ENCODE measurements around the gene FAM83E.

DNA sequence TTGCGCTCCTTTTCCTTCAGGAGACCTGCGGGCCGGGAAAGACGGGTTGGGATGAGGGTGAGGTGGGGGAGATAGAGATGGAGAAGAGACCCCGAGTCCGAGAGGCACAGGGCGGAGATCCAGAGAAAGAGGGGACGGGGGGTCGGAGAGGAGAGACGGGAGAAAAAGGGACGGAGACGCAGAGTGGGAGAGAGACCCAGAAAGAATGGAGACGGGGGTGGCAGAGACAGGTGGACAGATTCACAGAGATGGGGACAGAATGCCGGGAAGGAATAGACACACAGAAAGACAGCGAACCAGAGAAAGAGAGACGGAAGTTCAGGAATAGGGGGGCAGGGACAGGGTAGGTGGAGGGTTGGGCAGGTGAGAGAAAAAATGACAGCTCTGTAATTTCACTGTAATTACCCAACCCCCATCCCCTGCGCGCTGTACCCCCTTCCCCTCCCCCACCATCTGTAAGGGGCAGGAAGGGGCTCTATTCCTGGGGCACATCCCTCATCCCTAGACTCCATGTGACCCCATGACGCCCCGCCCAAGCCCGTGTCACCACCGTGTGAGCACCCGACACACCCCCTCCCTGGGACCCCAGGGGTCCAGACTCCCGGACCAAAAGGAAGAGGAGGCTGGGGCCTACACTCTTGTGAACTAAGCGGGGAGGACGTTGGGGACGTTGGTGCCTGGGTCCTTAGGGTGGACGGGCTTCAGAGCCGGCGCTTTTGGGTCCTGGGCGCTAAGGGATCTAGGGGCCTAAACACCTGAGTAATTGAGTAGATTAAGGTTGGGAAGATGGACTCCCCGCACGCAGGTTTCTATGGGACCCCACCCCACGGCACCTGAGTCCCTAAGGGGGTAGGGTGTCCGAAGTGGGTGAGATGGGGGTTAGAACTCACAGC lies 21.3 kb upstream of the FAM83E start:
- TF ChIP-seq EZH2 (IDR thresholded peaks at IDR 0.05; ENCODE audit: borderline replicate concordance, insufficient read depth, low read length, poor library complexity, severe bottlenecking) (no peak), EP300 (conservative IDR thresholded peaks at IDR 0.05; ENCODE audit: poor library complexity, severe bottlenecking) (no peak), POLR2AphosphoS5 (IDR thresholded peaks at IDR 0.05) (no peak), MXI1 (conservative IDR thresholded peaks at IDR 0.05; ENCODE audit: poor library complexity, severe bottlenecking) (no peak), SMC3 (conservative IDR thresholded peaks at IDR 0.05; ENCODE audit: poor library complexity) (no peak)
- TF ChIP-seq, protein P1, sequence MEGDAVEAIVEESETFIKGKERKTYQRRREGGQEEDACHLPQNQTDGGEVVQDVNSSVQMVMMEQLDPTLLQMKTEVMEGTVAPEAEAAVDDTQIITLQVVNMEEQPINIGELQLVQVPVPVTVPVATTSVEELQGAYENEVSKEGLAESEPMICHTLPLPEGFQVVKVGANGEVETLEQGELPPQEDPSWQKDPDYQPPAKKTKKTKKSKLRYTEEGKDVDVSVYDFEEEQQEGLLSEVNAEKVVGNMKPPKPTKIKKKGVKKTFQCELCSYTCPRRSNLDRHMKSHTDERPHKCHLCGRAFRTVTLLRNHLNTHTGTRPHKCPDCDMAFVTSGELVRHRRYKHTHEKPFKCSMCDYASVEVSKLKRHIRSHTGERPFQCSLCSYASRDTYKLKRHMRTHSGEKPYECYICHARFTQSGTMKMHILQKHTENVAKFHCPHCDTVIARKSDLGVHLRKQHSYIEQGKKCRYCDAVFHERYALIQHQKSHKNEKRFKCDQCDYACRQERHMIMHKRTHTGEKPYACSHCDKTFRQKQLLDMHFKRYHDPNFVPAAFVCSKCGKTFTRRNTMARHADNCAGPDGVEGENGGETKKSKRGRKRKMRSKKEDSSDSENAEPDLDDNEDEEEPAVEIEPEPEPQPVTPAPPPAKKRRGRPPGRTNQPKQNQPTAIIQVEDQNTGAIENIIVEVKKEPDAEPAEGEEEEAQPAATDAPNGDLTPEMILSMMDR (IDR thresholded peaks at IDR 0.05; ENCODE audit: poor library complexity, severe bottlenecking), result no peak
- TF ChIP-seq, protein P2, sequence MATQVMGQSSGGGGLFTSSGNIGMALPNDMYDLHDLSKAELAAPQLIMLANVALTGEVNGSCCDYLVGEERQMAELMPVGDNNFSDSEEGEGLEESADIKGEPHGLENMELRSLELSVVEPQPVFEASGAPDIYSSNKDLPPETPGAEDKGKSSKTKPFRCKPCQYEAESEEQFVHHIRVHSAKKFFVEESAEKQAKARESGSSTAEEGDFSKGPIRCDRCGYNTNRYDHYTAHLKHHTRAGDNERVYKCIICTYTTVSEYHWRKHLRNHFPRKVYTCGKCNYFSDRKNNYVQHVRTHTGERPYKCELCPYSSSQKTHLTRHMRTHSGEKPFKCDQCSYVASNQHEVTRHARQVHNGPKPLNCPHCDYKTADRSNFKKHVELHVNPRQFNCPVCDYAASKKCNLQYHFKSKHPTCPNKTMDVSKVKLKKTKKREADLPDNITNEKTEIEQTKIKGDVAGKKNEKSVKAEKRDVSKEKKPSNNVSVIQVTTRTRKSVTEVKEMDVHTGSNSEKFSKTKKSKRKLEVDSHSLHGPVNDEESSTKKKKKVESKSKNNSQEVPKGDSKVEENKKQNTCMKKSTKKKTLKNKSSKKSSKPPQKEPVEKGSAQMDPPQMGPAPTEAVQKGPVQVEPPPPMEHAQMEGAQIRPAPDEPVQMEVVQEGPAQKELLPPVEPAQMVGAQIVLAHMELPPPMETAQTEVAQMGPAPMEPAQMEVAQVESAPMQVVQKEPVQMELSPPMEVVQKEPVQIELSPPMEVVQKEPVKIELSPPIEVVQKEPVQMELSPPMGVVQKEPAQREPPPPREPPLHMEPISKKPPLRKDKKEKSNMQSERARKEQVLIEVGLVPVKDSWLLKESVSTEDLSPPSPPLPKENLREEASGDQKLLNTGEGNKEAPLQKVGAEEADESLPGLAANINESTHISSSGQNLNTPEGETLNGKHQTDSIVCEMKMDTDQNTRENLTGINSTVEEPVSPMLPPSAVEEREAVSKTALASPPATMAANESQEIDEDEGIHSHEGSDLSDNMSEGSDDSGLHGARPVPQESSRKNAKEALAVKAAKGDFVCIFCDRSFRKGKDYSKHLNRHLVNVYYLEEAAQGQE (IDR thresholded peaks at IDR 0.05; ENCODE audit: borderline replicate concordance), result peak; percentile 4

Data from neural cell (in vitro differentiated cells).